HG02678 (cell line): Measurements from ENCODE around the gene EPS15.
"Not testable (repeated sequence)": the region's sequence is repeated elsewhere in the genome, so short reads cannot be mapped to it uniquely, and the experiment has no call there.

Source experiments
- ATAC-seq: cut with Tn5 transposase; IDR thresholded peaks from one replicate; pipeline ENCODE4 v1.9.1; 2021; ENCODE audit warnings: mild to moderate bottlenecking, moderate library complexity; ENCODE audit not compliant: unreplicated experiment

The EPS15 gene

DNA sequence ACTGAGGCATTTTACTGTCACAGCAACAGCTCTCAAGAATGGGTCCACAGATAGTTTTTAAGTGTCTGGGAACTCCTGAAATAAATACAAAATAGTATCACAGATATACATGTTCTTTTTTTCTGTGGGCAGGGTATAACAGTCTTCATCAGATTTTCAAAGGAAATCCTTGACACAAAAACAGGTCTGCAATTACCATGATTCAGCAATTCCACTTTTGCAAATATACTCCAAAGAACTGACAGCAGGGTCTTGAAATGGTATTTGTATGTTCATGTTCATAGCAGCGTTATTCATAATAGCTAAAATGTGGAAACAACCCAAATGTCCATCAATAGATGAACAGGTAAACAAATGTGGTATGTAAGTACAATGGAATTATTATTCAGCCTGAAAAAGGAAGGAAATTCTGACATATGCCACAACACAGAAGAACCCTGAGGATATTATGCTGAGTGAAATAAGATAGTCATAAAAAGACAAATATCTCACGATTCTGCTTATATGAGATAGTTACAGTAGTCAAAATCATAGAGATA is 85.0 kb downstream of the EPS15 start:
- no peak for ATAC-seq

DNA sequence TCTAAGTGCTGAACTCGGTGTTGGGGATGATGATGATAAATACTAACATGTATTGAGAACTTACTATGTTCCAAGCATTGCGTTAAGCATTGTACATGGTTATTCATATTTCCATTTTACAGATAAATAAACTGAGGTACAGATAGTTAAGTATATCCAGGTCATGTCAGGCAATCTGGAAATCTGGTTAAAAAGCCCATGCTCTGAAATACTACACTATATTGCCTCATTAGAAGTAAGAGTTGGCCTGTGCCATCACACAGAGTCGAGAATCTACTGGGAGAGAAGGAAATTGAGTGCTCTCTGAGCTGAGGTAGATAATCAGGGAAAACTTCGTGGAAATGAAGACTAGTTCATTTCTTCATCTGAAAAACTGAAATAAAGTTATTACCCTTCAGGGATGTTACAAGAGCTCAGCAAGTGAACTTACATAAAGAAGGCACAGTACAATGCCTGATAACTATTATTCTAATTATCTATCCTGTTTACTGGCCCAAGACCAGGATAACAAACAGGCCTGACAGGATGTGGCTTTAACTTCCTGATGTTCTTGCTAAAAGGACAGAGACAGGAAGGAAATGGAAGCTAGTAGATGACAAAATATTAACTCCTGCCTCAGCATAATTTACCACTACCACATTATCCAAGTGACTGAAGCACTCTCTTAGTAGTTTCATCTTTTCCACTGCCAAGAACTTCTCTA is 85.6 kb downstream of the EPS15 start:
- ATAC-seq, result no peak

DNA sequence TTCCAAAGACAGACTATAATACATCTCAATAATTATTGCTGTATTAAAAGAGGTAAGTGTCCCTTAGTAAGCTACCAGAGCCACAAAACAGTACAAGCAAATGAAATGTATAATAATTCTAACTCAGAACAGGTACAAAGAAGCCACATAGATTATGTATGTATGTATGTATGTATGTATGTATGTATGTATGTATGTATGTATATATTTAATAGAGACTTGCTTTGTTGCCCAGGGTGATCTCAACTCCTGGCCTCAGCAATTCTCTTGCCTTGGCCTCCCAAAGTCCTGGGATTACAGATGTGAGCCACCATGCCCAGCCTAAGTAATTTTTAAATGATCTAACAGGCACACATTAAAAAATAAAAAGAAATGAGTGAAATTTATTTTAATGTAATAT is 86.9 kb downstream of the EPS15 start:
- ATAC-seq, result no peak

DNA sequence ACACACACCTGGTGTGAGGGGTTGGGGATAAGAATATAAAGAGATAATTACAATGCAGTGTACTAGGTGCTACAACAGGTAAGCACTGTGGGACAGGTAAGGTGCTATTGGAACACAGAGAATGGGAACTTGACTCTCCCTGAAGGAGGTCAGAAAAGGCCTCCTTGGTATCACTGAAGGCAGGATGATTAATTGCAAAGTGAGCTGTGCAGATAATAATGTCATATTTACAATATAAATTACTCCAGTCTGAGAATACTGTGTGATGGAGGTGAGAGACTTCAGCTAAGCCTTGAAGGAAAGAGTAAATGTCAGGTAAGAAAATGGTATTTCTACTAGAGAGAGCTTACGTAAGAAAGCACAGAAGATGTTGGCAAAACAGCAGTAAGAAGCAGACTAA is 91.6 kb downstream of the EPS15 start:
- no peak for ATAC-seq

DNA sequence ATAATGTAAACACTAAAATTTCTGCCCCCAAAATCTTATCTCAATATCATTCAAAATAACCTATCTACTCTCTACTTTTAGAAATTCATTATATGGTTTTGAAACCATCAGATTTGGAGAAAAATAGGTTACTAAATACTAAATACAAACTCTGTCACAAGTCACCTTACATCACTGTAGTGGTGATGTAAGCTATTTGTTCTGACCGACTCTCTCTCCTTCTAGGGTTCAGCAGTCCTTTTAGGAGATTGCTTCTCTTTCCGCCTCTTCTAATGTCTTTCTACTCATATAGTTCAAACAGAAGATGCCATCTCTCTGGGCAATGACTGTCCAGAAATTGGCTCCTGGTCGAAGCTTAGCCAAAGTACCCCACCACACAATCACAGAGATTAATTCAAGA is 93.1 kb downstream of the EPS15 start:
- ATAC-seq, result no peak

DNA sequence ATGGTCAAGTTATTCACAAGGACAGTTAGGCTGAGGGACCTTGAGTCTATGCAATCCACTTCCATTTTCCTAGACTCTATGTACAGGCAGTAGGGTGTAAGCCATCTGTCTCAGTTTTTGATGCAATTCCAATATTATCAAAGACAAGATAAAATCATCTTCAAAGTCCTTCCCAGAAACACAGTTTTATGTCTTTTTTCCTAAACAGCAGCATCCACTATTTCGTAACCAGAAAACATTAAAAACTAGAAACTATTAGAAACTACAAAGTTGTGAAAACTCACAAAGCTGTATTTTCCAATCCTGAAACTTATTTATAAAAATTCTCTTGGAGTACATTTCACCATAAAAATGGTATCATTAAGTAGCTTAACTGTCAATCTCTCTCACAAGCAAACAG is 93.8 kb downstream of the EPS15 start:
- ATAC-seq, result no peak

DNA sequence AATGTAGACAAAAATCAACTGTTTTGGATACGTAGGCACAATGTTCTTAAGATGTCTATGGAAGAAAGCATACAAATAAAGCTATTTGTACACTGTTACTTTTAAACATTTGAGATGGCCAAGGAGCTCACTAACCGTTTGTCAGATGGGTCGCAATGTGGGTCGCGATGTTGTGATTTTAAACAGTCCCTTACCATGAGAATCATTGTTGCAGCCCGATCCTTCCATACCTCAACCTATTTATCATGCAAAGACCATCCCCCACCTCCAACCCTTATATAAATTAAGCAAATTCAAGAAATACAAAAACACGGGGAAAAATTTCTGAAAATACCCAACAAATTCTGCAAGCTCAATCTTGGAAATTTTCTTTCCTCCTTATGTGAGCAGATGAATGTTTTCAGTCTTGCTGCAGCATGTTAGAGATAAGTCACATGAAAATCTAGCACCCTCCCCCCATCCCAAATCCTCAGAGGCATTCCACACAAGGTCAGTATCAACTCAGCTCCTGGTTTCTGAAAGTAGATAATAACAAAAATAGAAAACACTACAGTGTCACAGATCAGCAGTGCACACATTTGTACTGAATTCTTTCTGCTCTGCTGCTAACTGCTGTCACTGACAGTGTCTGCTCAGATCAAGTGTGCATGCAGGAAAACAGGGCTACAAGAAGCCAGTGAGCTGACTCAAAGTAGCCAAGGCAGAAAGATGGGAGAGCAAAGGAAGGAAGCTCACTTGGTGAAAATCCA is 95.8 kb downstream of the EPS15 start:
- no peak for ATAC-seq

DNA sequence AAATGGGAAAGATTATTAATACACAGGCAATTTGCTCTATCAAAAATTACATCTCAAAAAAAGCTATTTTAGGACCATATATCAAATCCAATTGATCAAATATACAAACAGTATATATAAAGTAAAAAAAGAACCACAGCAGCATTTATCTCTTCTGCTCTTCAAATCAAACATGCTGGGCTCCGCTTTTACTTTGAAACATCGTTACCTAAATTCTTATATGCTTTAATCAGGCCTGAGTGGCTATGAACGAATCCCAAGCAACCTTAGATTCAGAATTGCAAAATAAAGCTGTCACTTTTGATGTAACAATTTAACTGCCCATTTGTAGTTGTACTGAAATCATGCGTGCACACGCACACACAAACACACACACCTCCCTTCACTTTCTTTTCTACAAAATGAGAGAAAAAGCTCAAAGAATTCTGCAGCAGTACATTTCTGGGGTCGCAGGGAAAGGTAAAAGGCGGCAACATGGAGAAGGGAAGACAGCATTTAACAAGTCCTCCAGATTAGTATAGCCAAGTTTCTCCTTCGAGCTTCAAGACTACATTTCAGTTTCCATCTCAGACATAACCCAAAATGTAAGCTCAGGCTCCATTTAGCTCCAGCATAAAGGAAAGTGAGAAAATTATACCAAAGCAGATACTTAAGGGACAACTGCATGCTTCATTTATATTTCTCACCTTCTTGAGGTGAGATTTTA is 96.5 kb downstream of the EPS15 start:
- ATAC-seq, result no peak

DNA sequence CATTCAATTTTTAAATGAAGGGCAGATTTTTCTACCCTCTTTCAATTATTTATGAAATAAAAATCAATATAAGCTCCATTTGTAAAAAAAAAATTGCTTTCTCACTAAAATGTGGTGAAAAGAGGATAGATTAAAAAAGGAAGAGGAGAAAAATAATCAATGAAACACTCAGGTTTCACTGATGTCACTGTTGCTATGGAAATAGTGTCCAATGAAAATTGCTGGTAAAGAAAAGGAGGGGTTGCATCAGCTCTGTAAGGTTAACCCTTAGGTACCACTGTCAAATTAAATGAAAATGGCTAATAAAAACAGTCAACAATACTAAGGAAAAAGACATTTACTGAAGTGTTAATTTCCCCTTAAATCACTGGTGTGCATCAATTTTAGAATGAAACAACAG is 97.1 kb downstream of the EPS15 start:
- ATAC-seq, result no peak

DNA sequence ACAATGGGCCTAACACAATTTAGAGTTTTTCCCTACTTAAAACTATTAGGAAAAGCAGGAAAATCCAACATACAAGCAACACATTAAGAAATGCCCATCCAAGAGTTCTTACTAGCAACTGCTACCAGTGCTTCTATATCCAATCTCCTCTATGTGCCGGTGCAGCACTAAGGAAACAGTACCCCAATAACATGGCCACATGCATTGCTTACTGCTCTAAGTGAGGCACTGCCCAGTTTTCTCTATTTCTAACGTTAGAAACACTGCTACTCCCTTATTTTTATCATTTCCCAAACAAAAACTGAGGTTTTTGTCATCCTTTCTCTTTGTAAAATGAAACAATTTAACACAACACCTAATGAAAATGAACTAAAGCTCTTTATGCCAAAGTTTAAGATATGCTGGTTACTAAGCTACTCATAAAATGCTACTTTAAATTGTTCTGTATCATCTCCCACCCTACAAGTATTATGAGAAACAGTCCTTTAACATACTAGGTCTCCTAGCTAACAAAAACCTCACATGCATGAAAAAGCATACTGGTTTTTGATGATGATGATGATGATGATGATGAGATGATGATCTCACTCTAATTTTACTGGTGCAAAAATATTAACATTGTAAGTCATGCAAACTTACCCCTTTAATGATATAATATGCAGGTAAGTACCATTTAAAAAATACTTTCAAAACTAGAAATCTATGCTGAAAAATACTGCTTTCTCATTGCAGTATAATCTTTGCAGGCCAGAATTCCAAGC is 98.0 kb downstream of the EPS15 start:
- ATAC-seq, result no peak

DNA sequence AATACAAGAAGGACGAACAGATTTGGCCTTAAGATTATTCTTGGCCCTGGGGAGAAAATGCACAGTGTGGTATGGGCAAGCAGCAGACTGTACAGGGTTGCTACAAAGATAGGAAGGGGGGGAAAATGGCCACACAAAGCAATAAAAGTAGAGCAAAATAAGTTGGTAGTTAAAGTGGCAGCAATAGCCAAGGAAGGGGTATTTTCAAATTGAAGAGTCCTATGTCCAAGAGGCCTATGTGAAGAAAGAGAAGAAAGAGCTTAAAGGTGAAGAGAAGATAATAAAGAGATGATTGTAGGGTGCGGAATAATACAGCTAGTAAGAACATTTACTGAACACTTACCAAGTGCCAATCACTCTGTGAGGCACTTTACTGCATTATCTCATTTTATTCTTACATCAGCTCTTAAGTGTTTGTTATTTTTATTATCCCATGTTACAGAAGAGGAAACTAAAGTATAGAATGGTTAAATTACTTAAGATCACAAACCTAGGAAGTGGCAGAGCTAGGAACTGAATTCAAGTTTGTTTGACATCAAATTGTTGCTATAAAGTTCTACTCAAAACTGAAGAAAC is 100.6 kb downstream of the EPS15 start:
- no peak for ATAC-seq

DNA sequence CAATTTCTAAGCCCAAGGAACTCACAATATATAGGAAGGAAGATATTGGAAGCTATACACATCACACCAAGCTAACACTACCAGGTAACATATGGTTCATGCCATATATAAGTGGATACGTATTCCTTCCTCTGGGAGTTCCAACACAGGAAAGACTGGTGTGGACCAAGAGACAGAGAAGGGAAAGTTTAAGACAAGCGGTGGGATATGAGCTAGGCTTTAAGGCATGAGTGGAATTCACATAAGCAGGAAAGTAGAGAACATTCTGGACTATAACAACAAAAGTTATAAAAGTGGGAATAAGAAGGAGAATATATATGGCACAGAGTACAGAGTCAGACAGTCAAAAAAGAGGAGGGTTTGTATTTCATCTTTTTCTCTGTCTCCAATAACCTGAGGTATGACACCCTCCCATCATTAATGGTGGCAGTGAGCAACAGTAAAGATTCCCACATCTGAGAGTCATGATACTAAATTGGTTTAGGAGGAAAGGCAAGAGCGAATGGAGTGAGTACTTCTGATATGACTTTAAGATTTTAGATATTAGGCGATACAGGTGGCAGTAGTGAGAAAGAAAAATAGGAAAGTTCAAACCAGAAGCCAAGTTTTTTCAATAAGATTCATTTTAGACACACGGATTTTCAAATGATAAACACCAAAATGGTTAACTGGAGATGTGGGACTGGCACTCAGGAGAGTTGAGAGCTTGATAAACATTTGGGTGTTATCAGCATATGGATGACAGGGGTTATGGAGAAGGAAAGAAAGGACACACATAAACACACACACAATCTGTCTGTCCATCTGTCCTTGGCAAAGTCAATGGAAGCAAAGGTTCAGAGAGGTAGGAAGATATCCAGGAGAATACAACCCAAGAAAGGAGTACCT is 101.3 kb downstream of the EPS15 start:
- ATAC-seq, result no peak

DNA sequence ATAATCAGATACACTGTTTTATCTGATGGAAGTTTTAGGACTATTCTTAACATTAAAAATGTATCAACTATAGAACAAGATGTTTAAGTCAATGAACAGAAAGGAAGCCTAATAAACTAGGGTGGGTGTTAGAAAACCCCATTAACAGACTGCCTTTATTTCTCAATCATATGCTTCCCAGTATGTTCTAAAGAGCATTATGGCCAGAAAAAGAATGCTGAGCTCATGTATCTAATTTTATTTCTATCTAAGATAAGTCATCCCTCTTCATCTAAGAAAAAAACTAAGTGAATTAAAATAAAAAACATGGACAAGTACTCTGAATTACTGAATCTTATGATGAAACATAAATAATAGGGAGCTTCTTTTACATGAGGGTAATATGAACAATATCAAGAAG is 102.2 kb downstream of the EPS15 start:
- no peak for ATAC-seq

DNA sequence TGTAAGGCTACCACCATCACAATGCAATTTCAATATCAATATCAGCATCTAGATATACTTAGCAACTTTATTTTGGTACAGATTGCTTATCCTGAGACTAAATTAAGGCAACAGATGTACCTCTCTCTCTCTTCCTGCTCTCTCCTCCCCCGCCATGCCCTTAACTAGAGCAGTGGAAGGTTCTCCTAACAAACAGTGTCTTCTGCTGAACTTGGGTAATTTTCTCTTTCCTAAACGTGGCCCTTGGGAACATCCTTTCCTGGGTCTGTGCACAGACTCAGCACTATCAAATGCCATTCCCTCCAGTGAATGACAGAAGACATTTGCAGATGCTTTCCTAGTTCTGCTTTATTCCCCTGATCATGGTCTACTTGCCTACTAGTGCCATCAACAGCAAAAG is 103.1 kb downstream of the EPS15 start:
- no peak for ATAC-seq

DNA sequence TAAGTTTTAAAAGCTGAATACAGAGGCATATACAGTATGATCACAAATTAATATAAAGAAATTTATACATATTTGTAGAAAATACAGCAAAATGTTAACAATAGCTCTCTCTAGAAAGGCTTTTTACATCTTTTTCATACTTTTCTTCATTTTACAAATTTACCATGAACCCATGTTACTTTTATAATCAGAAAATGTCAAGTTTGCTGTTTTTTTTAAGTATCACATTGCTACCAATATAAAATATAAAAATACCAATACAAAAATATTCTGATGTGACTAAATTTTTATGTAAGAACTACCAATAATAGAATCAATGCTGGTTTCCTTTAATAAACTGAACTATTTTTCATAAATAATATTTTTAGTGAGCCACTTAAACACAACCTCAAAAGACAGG is 104.3 kb downstream of the EPS15 start:
- no peak for ATAC-seq

DNA sequence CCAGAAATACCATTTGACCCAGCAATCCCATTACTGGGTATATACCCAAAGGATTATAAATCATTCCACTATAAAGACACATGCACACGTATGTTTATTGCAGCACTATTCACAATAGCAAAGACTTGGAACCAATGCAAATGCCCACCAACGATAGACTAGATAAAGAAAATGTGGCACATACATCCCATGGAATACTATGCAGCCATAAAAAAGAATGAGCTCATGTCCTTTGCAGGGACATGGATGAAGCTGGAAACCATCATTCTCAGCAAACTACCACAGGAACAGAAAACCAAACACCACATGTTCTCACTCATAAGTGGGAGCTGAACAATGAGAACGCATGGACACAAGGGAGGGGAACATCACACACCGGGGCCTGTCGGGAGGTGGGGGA is 107.2 kb downstream of the EPS15 start:
- ATAC-seq, result not testable (repeated sequence)

DNA sequence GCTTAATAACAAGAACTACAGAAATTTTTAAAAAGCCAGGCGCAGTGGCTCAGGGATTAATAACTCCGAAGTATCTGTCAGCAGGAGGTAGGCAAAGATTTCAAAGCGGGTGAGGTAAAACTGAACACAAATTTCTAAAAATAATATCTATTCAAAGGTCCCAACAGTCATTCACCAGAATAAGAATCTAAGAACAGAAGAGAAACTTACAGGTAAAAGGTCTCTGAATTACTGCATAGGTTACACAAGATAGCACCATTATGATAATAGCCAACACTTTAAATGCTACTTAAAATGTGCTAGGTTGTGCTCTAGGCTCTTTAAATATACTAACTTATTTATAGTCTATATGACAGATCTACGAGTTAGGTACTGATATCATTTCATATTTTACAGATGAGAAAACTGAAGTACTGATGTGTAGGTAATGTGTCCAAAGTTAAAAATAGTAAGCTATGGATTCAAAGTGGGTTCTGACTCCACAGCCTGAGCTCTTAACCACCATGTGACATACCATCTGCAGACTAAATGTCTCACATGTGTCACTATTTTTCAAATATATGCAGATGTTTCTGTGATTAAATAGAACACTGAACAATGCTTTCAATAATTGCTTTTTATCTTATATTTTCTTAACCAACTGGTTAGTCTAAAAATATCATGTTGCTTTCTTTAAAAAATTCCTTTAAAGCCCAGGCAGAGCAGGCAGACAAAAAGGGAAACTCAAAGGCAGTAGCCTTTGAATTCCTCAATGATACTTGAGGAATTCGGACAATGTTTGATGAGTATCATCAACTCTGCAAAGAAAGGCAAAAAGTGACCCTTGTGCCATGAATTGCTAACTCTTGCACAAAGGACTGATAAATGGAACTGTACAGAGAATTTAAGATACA is 108.3 kb downstream of the EPS15 start:
- ATAC-seq, result no peak

DNA sequence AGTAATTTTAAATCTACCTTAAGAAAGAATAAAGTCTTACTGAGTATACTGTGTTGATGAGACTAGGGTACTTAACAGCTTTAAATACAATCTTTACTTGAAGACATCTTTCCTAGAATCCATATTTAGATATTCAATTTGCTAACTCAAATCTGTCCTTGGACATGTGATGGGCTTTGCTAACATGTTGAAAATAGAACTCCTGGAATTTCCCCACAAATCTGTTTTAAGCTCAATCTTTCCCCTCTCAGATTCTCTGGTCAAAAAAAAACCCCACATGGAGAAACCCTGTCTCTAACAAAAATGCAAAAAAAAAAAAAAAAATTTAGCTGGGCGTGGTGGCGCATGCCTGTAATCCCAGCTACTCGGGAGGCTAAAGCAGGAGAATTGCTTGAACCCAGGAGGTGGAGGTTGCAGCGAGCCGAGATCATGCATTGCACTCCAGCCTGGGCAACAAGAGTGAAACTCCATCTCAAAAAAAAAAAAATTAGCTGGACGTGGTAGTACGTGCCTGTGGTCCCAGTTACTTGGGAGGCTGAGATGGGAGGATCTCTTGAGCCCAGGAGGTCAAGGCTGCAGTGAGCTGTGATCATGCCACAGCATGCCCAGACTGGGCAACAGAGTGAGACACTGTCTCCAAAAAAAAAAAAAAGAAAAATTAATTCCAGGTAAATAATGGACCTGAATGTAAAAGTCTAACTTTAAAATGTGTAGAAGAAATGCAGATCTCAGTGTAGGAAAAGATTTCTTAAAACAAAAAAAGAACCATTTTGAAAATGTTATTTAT is 109.1 kb downstream of the EPS15 start:
- ATAC-seq, result not testable (repeated sequence)
